Liver (tissue), 9 donors: ENCODE data around the gene CD274. TPM values are rescaled to one million over a fixed set of nuclear protein-coding genes. Genes with fewer than 3 reads are reported as not detected.
A peak's percentile ranks its signal among the peaks of the same experiment; 100 is the strongest.

ENCODE experiments used
- DNase-seq: peaks from one replicate; pipeline ENCODE4 v3.0.0-alpha.2; 2017; ENCODE audit warnings: low spot score
- H3K27ac ChIP-seq, 2 donors: one replicate each; pipeline ENCODE4 v1.7.0; 2013; ENCODE audit warnings: inconsistent platforms in 2 of 2, low read length in 2 of 2, control low read depth in 1 of 2, low read depth in 1 of 2, mild to moderate bottlenecking in 1 of 2
- H3K27me3 ChIP-seq, 4 donors: one replicate each; pipeline versions ENCODE4 v1.6.1 to v1.7.0; 2013; ENCODE audit warnings: low read length in 3 of 4, inconsistent platforms in 1 of 4, mild to moderate bottlenecking in 1 of 4, moderate library complexity in 1 of 4; ENCODE audit not compliant: control insufficient read depth in 4 of 4, insufficient read depth in 4 of 4
- H3K36me3 ChIP-seq, 4 donors: one replicate each; pipeline versions ENCODE4 v1.6.1 to v1.7.0; 2013; ENCODE audit warnings: low read length in 3 of 4, mild to moderate bottlenecking in 3 of 4, low read depth in 1 of 4, moderate library complexity in 1 of 4; ENCODE audit not compliant: control insufficient read depth in 4 of 4, insufficient read depth in 3 of 4
- H3K4me1 ChIP-seq, 4 donors: one replicate each; pipeline versions ENCODE4 v1.6.1 to v1.7.0; 2013; ENCODE audit warnings: low read length in 3 of 4, mild to moderate bottlenecking in 3 of 4, moderate library complexity in 1 of 4; ENCODE audit not compliant: control insufficient read depth in 4 of 4, insufficient read depth in 4 of 4
- H3K4me3 ChIP-seq, 3 donors: one replicate each; pipeline versions ENCODE4 v1.6.1 to v1.7.0; 2013; ENCODE audit warnings: low read length in 3 of 3, control low read depth in 1 of 3, low read depth in 1 of 3, mild to moderate bottlenecking in 1 of 3
- H3K9ac ChIP-seq, 2 donors: one replicate each; pipeline ENCODE4 v1.7.0; 2013; ENCODE audit warnings: low read length in 2 of 2, mild to moderate bottlenecking in 2 of 2, moderate library complexity in 2 of 2, control low read depth in 1 of 2, low read depth in 1 of 2
- H3K9me3 ChIP-seq, 4 donors: one replicate each; pipeline versions ENCODE4 v1.6.1 to v1.7.0; 2013; ENCODE audit warnings: low read length in 3 of 4; ENCODE audit not compliant: control insufficient read depth in 4 of 4
- ATF3 ChIP-seq: IDR thresholded peaks from 2 replicates; pipeline ENCODE4 v1.6.1; 2016; ENCODE audit warnings: antibody characterized with exemption
- EGR1 ChIP-seq, 2 donors: IDR thresholded peaks; 2 replicates each; pipeline ENCODE4 v1.6.1; 2016 to 2018; ENCODE audit warnings: antibody characterized with exemption in 2 of 2, low read depth in 2 of 2
- FOXA1 ChIP-seq: IDR thresholded peaks from 2 replicates; pipeline ENCODE4 v1.6.1; 2016; ENCODE audit warnings: antibody characterized with exemption
- GABPA ChIP-seq, 2 donors: IDR thresholded peaks in 1 of 2; conservative IDR thresholded peaks in 1 of 2; 2 replicates each; pipeline ENCODE4 v1.6.1; 2016; ENCODE audit warnings: antibody characterized with exemption in 2 of 2, mild to moderate bottlenecking in 1 of 2, moderate library complexity in 1 of 2
- HNF4A ChIP-seq, 2 donors: conservative IDR thresholded peaks; 2 replicates each; pipeline ENCODE4 v1.6.1; 2016; ENCODE audit warnings: antibody characterized with exemption in 2 of 2, mild to moderate bottlenecking in 2 of 2
- HNF4G ChIP-seq: IDR thresholded peaks from 2 replicates; pipeline ENCODE4 v1.6.1; 2016; ENCODE audit warnings: antibody characterized with exemption
- JUND ChIP-seq, 2 donors: IDR thresholded peaks; 2 replicates each; pipeline ENCODE4 v1.6.1; 2016; ENCODE audit warnings: antibody characterized with exemption in 2 of 2
- NR2F2 ChIP-seq: IDR thresholded peaks from 2 replicates; pipeline ENCODE4 v1.6.1; 2016; ENCODE audit warnings: antibody characterized with exemption
- RAD21 ChIP-seq, 2 donors: IDR thresholded peaks; 2 replicates each; pipeline ENCODE4 v1.6.1; 2016; ENCODE audit warnings: antibody characterized with exemption in 2 of 2, mild to moderate bottlenecking in 2 of 2
- RXRA ChIP-seq, 2 donors: IDR thresholded peaks; 2 replicates each; pipeline ENCODE4 v1.6.1; 2017 to 2018; ENCODE audit warnings: antibody characterized with exemption in 2 of 2, mild to moderate bottlenecking in 1 of 2
- SP1 ChIP-seq: IDR thresholded peaks from 2 replicates; pipeline ENCODE4 v1.6.1; 2018; ENCODE audit warnings: antibody characterized with exemption, mild to moderate bottlenecking
- TAF1 ChIP-seq: conservative IDR thresholded peaks from 2 replicates; pipeline ENCODE4 v1.6.1; 2016; ENCODE audit warnings: antibody characterized with exemption, mild to moderate bottlenecking
- YY1 ChIP-seq: IDR thresholded peaks from 2 replicates; pipeline ENCODE4 v1.6.1; 2016; ENCODE audit warnings: antibody characterized with exemption, mild to moderate bottlenecking
- WGBS: extraction: QIAGEN DNeasy Blood & Tissue Kit; methylation state at CpG from one replicate; pipeline ENCODE4 v1.1.7; 2013; 5-methylcytosine and 5-hydroxymethylcytosine counted together
- polyA plus RNA-seq, 2 donors: library from polyadenylated mRNA; stranded (reverse) in 1 of 2; unstranded in 1 of 2; fragments of 200-250 nt in 1 of 2; fragments of >200 nt in 1 of 2; fragmentation: Nextera tagmentation in 1 of 2; extraction: Ambion mirVana in 1 of 2; gene quantifications; one replicate each; pipeline versions ENCODE4 v1.2.1 to v1.2.3, GENCODE V29; 2013 to 2015
- total RNA-seq, 2 donors: library from RNA; depleted of rRNA; stranded (reverse); fragments of >200 nt; gene quantifications; one replicate each; pipeline ENCODE4 v1.2.3, GENCODE V29; 2014
- TF ChIP-seq, protein P1 (sequence below): IDR thresholded peaks from 2 replicates; pipeline ENCODE4 v1.6.1; 2016; ENCODE audit warnings: antibody characterized with exemption
- TF ChIP-seq, protein P2 (sequence below): fragments of 150-350 bp; IDR thresholded peaks from 2 replicates; pipeline ENCODE4 v1.5.1; 2017; ENCODE audit warnings: improper control_type of control experiment, low read depth, low read length; ENCODE audit not compliant: missing input control
- TF ChIP-seq, protein P3 (sequence below): IDR thresholded peaks from 2 replicates; pipeline ENCODE4 v1.6.1; 2016; ENCODE audit warnings: antibody characterized with exemption, mild to moderate bottlenecking
- donor health status: healthy.
- donor health status: healthy.
- donor health status: healthy.
- donor health status: healthy.
- donor health status: healthy.

The CD274 gene
- total RNA-seq: 1 to 10 TPM; 2.5 to 3.1 TPM
- 1 to 10 TPM; 1.0 to 1.2 TPM for polyA plus RNA-seq

- H3K4me1 ChIP-seq: peaks cover 0 to 5% (median 1%) of the 10 kb centered on the region in 4 donors
- H3K9me3 ChIP-seq: no peaks in the 10 kb centered on the region
- no peaks in the 10 kb centered on the region for H3K36me3 ChIP-seq
- H3K9ac ChIP-seq: peak within 1 kb of the TSS; percentile 81 to 99
- peak in 1 of 2 donors; percentile 79 for TF ChIP-seq GABPA (IDR thresholded peaks at IDR 0.05 in 1 of 2, conservative IDR thresholded peaks at IDR 0.05 in 1 of 2)
- TF ChIP-seq HNF4G: no peak
- peak in 1 of 2 donors; percentile 22 for TF ChIP-seq JUND (IDR thresholded peaks at IDR 0.05)
- peak; percentile 69 for TF ChIP-seq YY1
- TF ChIP-seq, protein P1, sequence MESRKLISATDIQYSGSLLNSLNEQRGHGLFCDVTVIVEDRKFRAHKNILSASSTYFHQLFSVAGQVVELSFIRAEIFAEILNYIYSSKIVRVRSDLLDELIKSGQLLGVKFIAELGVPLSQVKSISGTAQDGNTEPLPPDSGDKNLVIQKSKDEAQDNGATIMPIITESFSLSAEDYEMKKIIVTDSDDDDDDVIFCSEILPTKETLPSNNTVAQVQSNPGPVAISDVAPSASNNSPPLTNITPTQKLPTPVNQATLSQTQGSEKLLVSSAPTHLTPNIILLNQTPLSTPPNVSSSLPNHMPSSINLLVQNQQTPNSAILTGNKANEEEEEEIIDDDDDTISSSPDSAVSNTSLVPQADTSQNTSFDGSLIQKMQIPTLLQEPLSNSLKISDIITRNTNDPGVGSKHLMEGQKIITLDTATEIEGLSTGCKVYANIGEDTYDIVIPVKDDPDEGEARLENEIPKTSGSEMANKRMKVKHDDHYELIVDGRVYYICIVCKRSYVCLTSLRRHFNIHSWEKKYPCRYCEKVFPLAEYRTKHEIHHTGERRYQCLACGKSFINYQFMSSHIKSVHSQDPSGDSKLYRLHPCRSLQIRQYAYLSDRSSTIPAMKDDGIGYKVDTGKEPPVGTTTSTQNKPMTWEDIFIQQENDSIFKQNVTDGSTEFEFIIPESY: no peak
- TF ChIP-seq, protein P2, sequence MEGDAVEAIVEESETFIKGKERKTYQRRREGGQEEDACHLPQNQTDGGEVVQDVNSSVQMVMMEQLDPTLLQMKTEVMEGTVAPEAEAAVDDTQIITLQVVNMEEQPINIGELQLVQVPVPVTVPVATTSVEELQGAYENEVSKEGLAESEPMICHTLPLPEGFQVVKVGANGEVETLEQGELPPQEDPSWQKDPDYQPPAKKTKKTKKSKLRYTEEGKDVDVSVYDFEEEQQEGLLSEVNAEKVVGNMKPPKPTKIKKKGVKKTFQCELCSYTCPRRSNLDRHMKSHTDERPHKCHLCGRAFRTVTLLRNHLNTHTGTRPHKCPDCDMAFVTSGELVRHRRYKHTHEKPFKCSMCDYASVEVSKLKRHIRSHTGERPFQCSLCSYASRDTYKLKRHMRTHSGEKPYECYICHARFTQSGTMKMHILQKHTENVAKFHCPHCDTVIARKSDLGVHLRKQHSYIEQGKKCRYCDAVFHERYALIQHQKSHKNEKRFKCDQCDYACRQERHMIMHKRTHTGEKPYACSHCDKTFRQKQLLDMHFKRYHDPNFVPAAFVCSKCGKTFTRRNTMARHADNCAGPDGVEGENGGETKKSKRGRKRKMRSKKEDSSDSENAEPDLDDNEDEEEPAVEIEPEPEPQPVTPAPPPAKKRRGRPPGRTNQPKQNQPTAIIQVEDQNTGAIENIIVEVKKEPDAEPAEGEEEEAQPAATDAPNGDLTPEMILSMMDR: peak; percentile 59
- TF ChIP-seq ATF3: no peak
- peak; percentile 80 to 86 for TF ChIP-seq RAD21 (IDR thresholded peaks at IDR 0.05)
- peak; percentile 66 to 83 for TF ChIP-seq EGR1 (IDR thresholded peaks at IDR 0.05; ENCODE audit: low read depth in 2 of 2)
- peak; percentile 65 for TF ChIP-seq NR2F2
- TF ChIP-seq TAF1: peak; percentile 77
- TF ChIP-seq HNF4A (conservative IDR thresholded peaks at IDR 0.05): peak; percentile 52 to 61
- TF ChIP-seq SP1: peak; percentile 87
- TF ChIP-seq FOXA1: no peak
- TF ChIP-seq RXRA (IDR thresholded peaks at IDR 0.05): peak; percentile 80 to 85
- TF ChIP-seq, protein P3, sequence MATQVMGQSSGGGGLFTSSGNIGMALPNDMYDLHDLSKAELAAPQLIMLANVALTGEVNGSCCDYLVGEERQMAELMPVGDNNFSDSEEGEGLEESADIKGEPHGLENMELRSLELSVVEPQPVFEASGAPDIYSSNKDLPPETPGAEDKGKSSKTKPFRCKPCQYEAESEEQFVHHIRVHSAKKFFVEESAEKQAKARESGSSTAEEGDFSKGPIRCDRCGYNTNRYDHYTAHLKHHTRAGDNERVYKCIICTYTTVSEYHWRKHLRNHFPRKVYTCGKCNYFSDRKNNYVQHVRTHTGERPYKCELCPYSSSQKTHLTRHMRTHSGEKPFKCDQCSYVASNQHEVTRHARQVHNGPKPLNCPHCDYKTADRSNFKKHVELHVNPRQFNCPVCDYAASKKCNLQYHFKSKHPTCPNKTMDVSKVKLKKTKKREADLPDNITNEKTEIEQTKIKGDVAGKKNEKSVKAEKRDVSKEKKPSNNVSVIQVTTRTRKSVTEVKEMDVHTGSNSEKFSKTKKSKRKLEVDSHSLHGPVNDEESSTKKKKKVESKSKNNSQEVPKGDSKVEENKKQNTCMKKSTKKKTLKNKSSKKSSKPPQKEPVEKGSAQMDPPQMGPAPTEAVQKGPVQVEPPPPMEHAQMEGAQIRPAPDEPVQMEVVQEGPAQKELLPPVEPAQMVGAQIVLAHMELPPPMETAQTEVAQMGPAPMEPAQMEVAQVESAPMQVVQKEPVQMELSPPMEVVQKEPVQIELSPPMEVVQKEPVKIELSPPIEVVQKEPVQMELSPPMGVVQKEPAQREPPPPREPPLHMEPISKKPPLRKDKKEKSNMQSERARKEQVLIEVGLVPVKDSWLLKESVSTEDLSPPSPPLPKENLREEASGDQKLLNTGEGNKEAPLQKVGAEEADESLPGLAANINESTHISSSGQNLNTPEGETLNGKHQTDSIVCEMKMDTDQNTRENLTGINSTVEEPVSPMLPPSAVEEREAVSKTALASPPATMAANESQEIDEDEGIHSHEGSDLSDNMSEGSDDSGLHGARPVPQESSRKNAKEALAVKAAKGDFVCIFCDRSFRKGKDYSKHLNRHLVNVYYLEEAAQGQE: peak; percentile 80
- 3% methylated on average over 36 of the region's 36 CpGs for WGBS
- peak within 1 kb of the TSS; percentile 67 to 94 (median 94) for H3K4me3 ChIP-seq
- H3K27me3 ChIP-seq: no peaks in the 10 kb centered on the region
- DNase-seq: peak; percentile 77
- H3K27ac ChIP-seq: peak within 1 kb of the TSS; percentile 83 to 87
These were observed at the start of gene CD274 for GRCh38 chr9:5450359-5451091. TSS of gene CD274 (plus strand) at chr9:5450542. CDS start at chr9:5456114, 5,572 bp downstream.
